Measurements from ENCODE around the gene POM121C.
"Not testable (repeated sequence)": the region's sequence is repeated elsewhere in the genome, so short reads cannot be mapped to it uniquely, and the experiment has no call there.

DNA sequence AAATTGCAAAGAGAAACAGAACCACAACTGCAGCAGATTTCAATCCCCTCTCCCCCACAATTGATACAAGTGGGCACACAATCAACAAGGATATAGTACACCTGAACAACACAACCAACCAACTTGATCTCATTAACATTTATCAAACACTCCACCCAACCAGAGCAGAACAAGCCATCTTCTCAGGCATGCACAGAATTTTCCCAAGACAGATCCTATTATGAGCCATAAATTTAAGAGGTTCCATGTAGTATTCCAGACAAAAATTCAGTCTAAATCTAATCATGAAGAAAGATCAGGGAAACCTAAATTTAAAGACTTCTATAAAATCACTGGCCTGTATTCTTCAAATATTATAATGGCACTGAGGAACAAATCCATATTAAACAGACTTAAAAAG is 35.6 kb upstream of the POM121C start:
- TF ChIP-seq CTCF (IDR thresholded peaks at IDR 0.05); POLR2AphosphoS5 (IDR thresholded peaks at IDR 0.05; ENCODE audit: low read depth, low read length): not testable (repeated sequence)
